SK-N-SH (cell line): ENCODE measurements around the gene GLUL. TPM values are rescaled to one million over a fixed set of nuclear protein-coding genes. Genes with fewer than 3 reads are reported as not detected.

Source experiments
- CTCF ChIA-PET: fragments of 300-600, 350-600 bp; formaldehyde crosslinking; extraction: SDS; loops from one replicate; lab custom pipeline; 2021; lab: Yijun Ruan, JAX
- POLR2A ChIA-PET: fragments of 350-600 bp; sonication (Branson Sonifier 250); formaldehyde crosslinking; extraction: SDS; loops from one replicate; lab custom pipeline; 2020; ENCODE audit warnings: antibody characterized with exemption, inconsistent platforms; lab: Yijun Ruan, JAX
- DNase-seq: peaks from one replicate; pipeline ENCODE4 v3.0.0; 2012
- H2AFZ ChIP-seq: fragments of 200-600 bp; sonication (generic); 2 replicates; pipeline ENCODE4 v1.8.1; 2016; ENCODE audit warnings: antibody characterized with exemption, mild to moderate bottlenecking, low read depth
- H3F3A ChIP-seq: fragments of 200-600 bp; sonication (generic); replicated peaks from 2 replicates; pipeline ENCODE3; 2016; ENCODE audit warnings: antibody characterized with exemption, mild to moderate bottlenecking; ENCODE audit not compliant: insufficient read depth
- H3K27ac ChIP-seq, 2 experiments: fragments of 200-500 bp in 1 of 2; fragments of 200-600 bp in 1 of 2; sonication (Bioruptor generic) in 1 of 2; sonication (generic), shearing (Covaris generic) in 1 of 2; 2 replicates each; pipeline versions ENCODE4 v1.5.1 to v1.6.1; 2014 to 2016; ENCODE audit warnings: low read depth in 2 of 2, inconsistent platforms in 1 of 2, low read length in 1 of 2, mild to moderate bottlenecking in 1 of 2, mixed read lengths in 1 of 2
- H3K27me3 ChIP-seq: fragments of 200-600 bp; sonication (generic), shearing (Covaris generic); 2 replicates; pipeline ENCODE4 v1.6.1; 2016; ENCODE audit warnings: mixed run types; ENCODE audit not compliant: insufficient read depth
- H3K36me3 ChIP-seq, 2 experiments: fragments of 200-500 bp in 1 of 2; fragments of 200-600 bp in 1 of 2; sonication (Bioruptor generic) in 1 of 2; sonication (generic) in 1 of 2; replicated peaks in 1 of 2; 2 replicates each; pipeline versions ENCODE3 to v1.5.1; 2014 to 2016; ENCODE audit warnings: low read length in 1 of 2, mild to moderate bottlenecking in 1 of 2; ENCODE audit not compliant: insufficient read depth in 2 of 2, control insufficient read depth in 1 of 2
- H3K4me1 ChIP-seq, 2 experiments: fragments of 200-500 bp in 1 of 2; fragments of 200-600 bp in 1 of 2; sonication (Bioruptor generic) in 1 of 2; sonication (generic), shearing (Covaris generic) in 1 of 2; 2 replicates each; pipeline versions ENCODE4 v1.5.1 to v1.6.1; 2014 to 2016; ENCODE audit warnings: low read depth in 1 of 2, low read length in 1 of 2, mixed run types in 1 of 2; ENCODE audit not compliant: insufficient read depth in 2 of 2, control insufficient read depth in 1 of 2
- H3K4me2 ChIP-seq: fragments of 200-600 bp; sonication (generic), shearing (Covaris generic); 2 replicates; pipeline ENCODE4 v1.6.1; 2017; ENCODE audit warnings: mixed run types
- H3K4me3 ChIP-seq, 2 experiments: fragments of 200-500 bp in 1 of 2; fragments of 200-600 bp in 1 of 2; sonication (Bioruptor generic) in 1 of 2; sonication (generic), shearing (Covaris generic) in 1 of 2; 2 replicates each; pipeline versions ENCODE4 v1.5.1 to v1.8.1; 2014 to 2016; ENCODE audit warnings: low read depth in 2 of 2, inconsistent platforms in 1 of 2, low read length in 1 of 2, mild to moderate bottlenecking in 1 of 2, mixed read lengths in 1 of 2, moderate library complexity in 1 of 2
- H3K79me2 ChIP-seq: fragments of 200-600 bp; sonication (generic); 2 replicates; pipeline ENCODE4 v1.8.1; 2017; ENCODE audit warnings: mild to moderate bottlenecking; ENCODE audit not compliant: insufficient read depth
- H3K9ac ChIP-seq: fragments of 200-600 bp; sonication (generic); 2 replicates; pipeline ENCODE4 v1.6.1; 2017; ENCODE audit warnings: mixed run types
- H3K9me2 ChIP-seq: fragments of 200-600 bp; sonication (generic); 2 replicates; pipeline ENCODE4 v1.6.1; 2017; ENCODE audit warnings: mixed run types
- H3K9me3 ChIP-seq: fragments of 200-600 bp; sonication (generic); 2 replicates; pipeline ENCODE4 v1.6.1; 2017; ENCODE audit warnings: mixed run types, mild to moderate bottlenecking, moderate library complexity
- H4K20me1 ChIP-seq: fragments of 200-600 bp; sonication (generic); 2 replicates; pipeline ENCODE4 v1.6.1; 2017; ENCODE audit warnings: mild to moderate bottlenecking, mixed run types; ENCODE audit not compliant: insufficient read depth
- CTCF ChIP-seq: fragments of 200-600 bp; sonication (generic); IDR thresholded peaks from 2 replicates; pipeline ENCODE4 v1.6.1; 2017; ENCODE audit warnings: antibody characterized with exemption, mild to moderate bottlenecking, moderate library complexity
- ELF1 ChIP-seq: IDR thresholded peaks from 2 replicates; pipeline ENCODE4 v1.4.0; 2012
- FOXM1 ChIP-seq: IDR thresholded peaks from 2 replicates; pipeline ENCODE4 v1.4.0; 2012; ENCODE audit warnings: low read depth, mild to moderate bottlenecking
- GABPA ChIP-seq: IDR thresholded peaks from 2 replicates; pipeline ENCODE4 v1.4.0; 2012; ENCODE audit warnings: low read depth, mild to moderate bottlenecking
- JUND ChIP-seq: IDR thresholded peaks from 2 replicates; pipeline ENCODE4 v1.4.0; 2012
- MAX ChIP-seq: IDR thresholded peaks from 2 replicates; pipeline ENCODE4 v1.4.0; 2012; ENCODE audit warnings: low read depth
- MEF2A ChIP-seq: IDR thresholded peaks from 2 replicates; pipeline ENCODE4 v1.4.0; 2012; ENCODE audit warnings: low read depth, borderline replicate concordance
- NRF1 ChIP-seq: IDR thresholded peaks from 2 replicates; pipeline ENCODE4 v1.6.1; 2012; ENCODE audit warnings: low read depth, mild to moderate bottlenecking, low read length
- PBX3 ChIP-seq: IDR thresholded peaks from 2 replicates; pipeline ENCODE4; 2012
- RAD21 ChIP-seq: IDR thresholded peaks from 2 replicates; pipeline ENCODE4 v1.6.1; 2012; ENCODE audit warnings: mild to moderate bottlenecking, low read length
- RFX5 ChIP-seq: IDR thresholded peaks from 2 replicates; pipeline ENCODE4 v1.6.1; 2012; ENCODE audit warnings: mild to moderate bottlenecking, improper control_type of control experiment, low read length
- SIN3A ChIP-seq: IDR thresholded peaks from 2 replicates; pipeline ENCODE4 v1.6.1; 2012; ENCODE audit warnings: low read depth, mild to moderate bottlenecking, low read length, moderate library complexity, borderline replicate concordance
- TCF12 ChIP-seq: IDR thresholded peaks from 2 replicates; pipeline ENCODE4 v1.4.0; 2012
- TEAD4 ChIP-seq: IDR thresholded peaks from 2 replicates; pipeline ENCODE4 v1.4.0; 2012; ENCODE audit warnings: mild to moderate bottlenecking, borderline replicate concordance; ENCODE audit not compliant: insufficient read depth
- USF1 ChIP-seq: IDR thresholded peaks from 2 replicates; pipeline ENCODE4 v1.4.0; 2012; ENCODE audit warnings: low read depth, borderline replicate concordance
- USF2 ChIP-seq: fragments of 150-350 bp; IDR thresholded peaks from 2 replicates; pipeline ENCODE4 v1.6.1; 2017; ENCODE audit warnings: antibody characterized with exemption, low read length, low read depth, borderline replicate concordance
- YY1 ChIP-seq: IDR thresholded peaks from 2 replicates; pipeline ENCODE4 v1.4.0; 2012; ENCODE audit warnings: low read depth, mild to moderate bottlenecking
- ZBTB33 ChIP-seq: IDR thresholded peaks from 2 replicates; pipeline ENCODE4 v1.4.0; 2012; ENCODE audit warnings: low read depth, borderline replicate concordance
- WGBS: methylation state at CpG from one replicate; pipeline ENCODE4 v1.1.6; 2017; ENCODE audit warnings: low lambda C conversion rate; 5-methylcytosine and 5-hydroxymethylcytosine counted together
- polyA plus RNA-seq, 3 experiments: library from polyadenylated mRNA; depleted of rRNA; stranded (reverse); fragments of >200 nt; gene quantifications; 2 replicates each; pipeline ENCODE4 v1.2.3, GENCODE V29; 2012

GLUL gene
- polyA plus RNA-seq, 1 of the 3 experiments (the other 2 are of a cell fraction) = 107 TPM

GRCh38 chr1:182355723-182356098 lies 35.9 kb downstream of the GLUL start:
- no peak overlapping the region for H2AFZ ChIP-seq
- H3K4me3 ChIP-seq = no peak overlapping the region
- no peaks in the 10 kb centered on the region for H3F3A ChIP-seq
- no peaks in the 10 kb centered on the region for H3K9me3 ChIP-seq
- H3K4me2 ChIP-seq = no peak overlapping the region
- no peaks in the 10 kb centered on the region for H3K4me1 ChIP-seq
- CTCF ChIA-PET = no interaction called here
- no peaks in the 10 kb centered on the region for H3K36me3 ChIP-seq
- H4K20me1 ChIP-seq = no peaks in the 10 kb centered on the region
- H3K79me2 ChIP-seq = no peaks in the 10 kb centered on the region
- no peaks in the 10 kb centered on the region for H3K9me2 ChIP-seq
- H3K9ac ChIP-seq = no peak overlapping the region
- no peak overlapping the region for H3K27ac ChIP-seq
- POLR2A ChIA-PET = no interaction called here
- no peak for DNase-seq
- no peaks in the 10 kb centered on the region for H3K27me3 ChIP-seq
- WGBS = 41% methylated on average over 2 of the region's 2 CpGs
- no peak for TF ChIP-seq JUND
- TF ChIP-seq FOXM1 = no peak
- TF ChIP-seq USF1 = no peak
- TF ChIP-seq YY1 = no peak
- TF ChIP-seq CTCF = no peak
- no peak for TF ChIP-seq RFX5

GRCh38 chr1:182351790-182352364 lies 39.7 kb downstream of the GLUL start:
- 100% methylated on average over 1 of the region's 1 CpG for whole genome bisulfite sequencing
- Histone ChIP-seq H3K27ac (no peak overlapping the region), H2AFZ (no peak overlapping the region), H3K9me3 (no peaks in the 10 kb centered on the region), H3K4me1 (no peaks in the 10 kb centered on the region), H3K4me2 (no peak overlapping the region), H3K4me3 (no peak overlapping the region), H3K36me3 (no peaks in the 10 kb centered on the region), H3F3A (no peaks in the 10 kb centered on the region), H3K9ac (no peak overlapping the region), H4K20me1 (no peaks in the 10 kb centered on the region), H3K79me2 (no peaks in the 10 kb centered on the region), H3K9me2 (no peaks in the 10 kb centered on the region), H3K27me3 (no peaks in the 10 kb centered on the region)
- no peak for TF ChIP-seq FOXM1
- TF ChIP-seq PBX3 = no peak
- TF ChIP-seq TEAD4 = no peak
- TF ChIP-seq ZBTB33 = no peak
- TF ChIP-seq TCF12 = no peak
- no peak for TF ChIP-seq RAD21
- no peak for TF ChIP-seq MEF2A
- no peak for TF ChIP-seq JUND
- TF ChIP-seq GABPA = no peak
- TF ChIP-seq SIN3A = no peak
- TF ChIP-seq CTCF = no peak
- TF ChIP-seq NRF1 = no peak
- TF ChIP-seq MAX = no peak
- no peak for TF ChIP-seq USF2
- no peak for TF ChIP-seq ELF1
- no peak for DNase-seq
- CTCF ChIA-PET = interaction anchor here (0.7 kb wide), 1 partner anchor 132 kb away, joined by 3 read pairs; no protein-coding TSS in a partner anchor
- POLR2A ChIA-PET = no interaction called here
